SK-N-SH (cell line): ENCODE data around the gene WDR46.

Experiments
- CTCF ChIP-seq: fragments of 200-600 bp; sonication (generic); IDR thresholded peaks from 2 replicates; pipeline ENCODE4 v1.6.1; 2017; ENCODE audit warnings: antibody characterized with exemption, mild to moderate bottlenecking, moderate library complexity
- POLR2AphosphoS5 ChIP-seq: IDR thresholded peaks from 2 replicates; pipeline ENCODE4 v1.6.1; 2012; ENCODE audit warnings: low read depth, low read length
- RCOR1 ChIP-seq: fragments of 150-350 bp; IDR thresholded peaks from 2 replicates; pipeline ENCODE4 v1.6.1; 2017; ENCODE audit warnings: antibody characterized with exemption, low read length
- TAF1 ChIP-seq: IDR thresholded peaks from 2 replicates; pipeline ENCODE4 v1.6.1; 2012; ENCODE audit warnings: low read depth, mild to moderate bottlenecking, low read length, moderate library complexity, borderline replicate concordance

DNA sequence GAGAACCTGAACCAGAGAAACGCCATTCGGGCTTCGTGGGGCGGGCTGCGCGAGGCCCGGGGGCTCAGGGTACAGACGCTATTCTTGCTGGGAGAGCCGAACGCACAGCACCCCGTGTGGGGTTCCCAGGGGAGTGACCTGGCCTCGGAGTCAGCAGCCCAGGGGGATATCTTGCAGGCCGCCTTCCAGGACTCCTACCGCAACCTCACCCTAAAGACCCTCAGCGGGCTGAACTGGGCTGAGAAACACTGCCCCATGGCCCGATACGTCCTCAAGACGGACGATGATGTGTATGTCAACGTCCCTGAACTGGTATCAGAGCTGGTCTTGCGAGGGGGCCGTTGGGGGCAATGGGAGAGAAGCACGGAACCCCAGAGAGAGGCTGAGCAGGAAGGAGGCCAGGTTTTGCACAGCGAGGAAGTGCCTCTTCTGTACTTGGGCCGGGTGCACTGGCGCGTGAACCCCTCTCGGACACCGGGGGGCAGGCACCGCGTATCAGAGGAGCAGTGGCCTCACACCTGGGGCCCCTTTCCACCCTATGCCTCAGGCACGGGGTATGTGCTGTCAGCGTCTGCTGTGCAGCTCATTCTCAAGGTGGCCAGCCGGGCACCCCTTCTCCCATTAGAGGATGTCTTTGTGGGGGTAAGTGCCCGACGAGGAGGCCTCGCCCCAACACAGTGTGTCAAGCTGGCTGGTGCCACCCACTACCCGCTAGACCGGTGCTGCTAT, 11.2 kb downstream of the WDR46 start:
- TF ChIP-seq TAF1 (no peak), RCOR1 (no peak), CTCF (no peak; the same call in 1 of the 2 replicates), POLR2AphosphoS5 (no peak)
